Chondrocyte (in vitro differentiated cells): ENCODE measurements around the gene SRGAP1. TPM values are rescaled to one million over a fixed set of nuclear protein-coding genes. Genes with fewer than 3 reads are reported as not detected.

ENCODE experiments used
- DNase-seq: peaks from one replicate; pipeline ENCODE4 v3.0.0; 2021; ENCODE audit warnings: mixed read lengths, low spot score
- H3K27ac Mint-ChIP-seq: one replicate; pipeline ENCODE4 v1.8.0; 2021; ENCODE audit warnings: mild to moderate bottlenecking, moderate library complexity, mixed read lengths; ENCODE audit not compliant: unreplicated experiment
- H3K27me3 Mint-ChIP-seq: 2 replicates; pipeline ENCODE4 v1.8.0; 2021; ENCODE audit warnings: low read depth, mixed read lengths
- H3K36me3 Mint-ChIP-seq: 2 replicates; pipeline ENCODE4 v1.8.0; 2021; ENCODE audit warnings: low read depth, mixed read lengths
- H3K4me1 Mint-ChIP-seq: 2 replicates; pipeline ENCODE4 v1.8.0; 2021; ENCODE audit warnings: low read depth, mild to moderate bottlenecking, mixed read lengths
- H3K4me3 Mint-ChIP-seq: one replicate; pipeline ENCODE4 v1.8.0; 2021; ENCODE audit warnings: mild to moderate bottlenecking, moderate library complexity, mixed read lengths; ENCODE audit not compliant: unreplicated experiment
- H3K9me3 Mint-ChIP-seq: 2 replicates; pipeline ENCODE4 v1.8.0; 2021; ENCODE audit warnings: low read depth, mixed read lengths
- total RNA-seq: library from RNA; stranded (reverse); gene quantifications from 3 replicates; pipeline ENCODE4 v1.2.1, GENCODE V29; 2021
- TF ChIP-seq, protein P1 (sequence below): fragments of 200-600 bp; sonication (generic); IDR thresholded peaks from 2 replicates; pipeline ENCODE4 v1.5.0; 2021; ENCODE audit warnings: antibody characterized with exemption, mild to moderate bottlenecking, moderate library complexity

The SRGAP1 gene
- total RNA-seq, 1 donor from 2014 or later, result 13.2 TPM

- H3K36me3 Mint-ChIP-seq, result no peaks in the 10 kb centered on the region
- H3K27me3 Mint-ChIP-seq, result no peaks in the 10 kb centered on the region
- no peak overlapping the region for H3K27ac Mint-ChIP-seq
- DNase-seq, result no peak
- H3K4me1 Mint-ChIP-seq, result peaks cover 39% of the 10 kb centered on the region
- no peak overlapping the region for H3K4me3 Mint-ChIP-seq
- TF ChIP-seq, protein P1, sequence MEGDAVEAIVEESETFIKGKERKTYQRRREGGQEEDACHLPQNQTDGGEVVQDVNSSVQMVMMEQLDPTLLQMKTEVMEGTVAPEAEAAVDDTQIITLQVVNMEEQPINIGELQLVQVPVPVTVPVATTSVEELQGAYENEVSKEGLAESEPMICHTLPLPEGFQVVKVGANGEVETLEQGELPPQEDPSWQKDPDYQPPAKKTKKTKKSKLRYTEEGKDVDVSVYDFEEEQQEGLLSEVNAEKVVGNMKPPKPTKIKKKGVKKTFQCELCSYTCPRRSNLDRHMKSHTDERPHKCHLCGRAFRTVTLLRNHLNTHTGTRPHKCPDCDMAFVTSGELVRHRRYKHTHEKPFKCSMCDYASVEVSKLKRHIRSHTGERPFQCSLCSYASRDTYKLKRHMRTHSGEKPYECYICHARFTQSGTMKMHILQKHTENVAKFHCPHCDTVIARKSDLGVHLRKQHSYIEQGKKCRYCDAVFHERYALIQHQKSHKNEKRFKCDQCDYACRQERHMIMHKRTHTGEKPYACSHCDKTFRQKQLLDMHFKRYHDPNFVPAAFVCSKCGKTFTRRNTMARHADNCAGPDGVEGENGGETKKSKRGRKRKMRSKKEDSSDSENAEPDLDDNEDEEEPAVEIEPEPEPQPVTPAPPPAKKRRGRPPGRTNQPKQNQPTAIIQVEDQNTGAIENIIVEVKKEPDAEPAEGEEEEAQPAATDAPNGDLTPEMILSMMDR, result no peak
- no peaks in the 10 kb centered on the region for H3K9me3 Mint-ChIP-seq
These were observed 96.0 kb downstream of the SRGAP1 start for GRCh38 chr12:63940310-63941005.

DNA sequence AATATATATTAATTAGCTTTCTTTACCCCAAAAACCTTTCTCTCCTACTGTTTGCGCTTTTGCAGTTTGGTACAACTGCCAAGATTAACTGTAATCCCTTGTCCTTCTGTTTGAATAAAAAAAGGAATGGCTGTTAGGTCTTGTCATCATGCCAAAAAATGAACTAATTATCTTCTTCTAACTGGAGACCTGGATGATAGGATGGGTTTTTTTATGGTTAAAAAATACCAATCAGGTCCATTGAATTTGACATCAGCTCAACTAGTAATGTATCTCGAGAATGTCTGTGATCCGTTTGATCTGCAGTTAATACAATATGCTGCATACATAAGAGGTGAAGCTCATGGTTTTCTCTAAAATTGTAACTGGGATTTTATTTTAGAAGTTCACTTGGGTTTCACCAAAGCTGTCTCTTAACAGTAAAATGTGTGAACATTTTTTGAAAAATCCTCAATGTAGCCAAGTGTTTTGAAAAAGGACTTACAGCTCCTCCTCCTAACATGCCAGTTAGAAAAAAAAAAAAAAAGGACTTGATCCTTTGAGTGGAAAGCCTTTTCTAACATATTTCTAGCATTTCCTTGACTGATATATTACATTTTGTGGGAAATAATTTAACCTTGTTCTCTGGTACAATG lies 96.8 kb downstream of the SRGAP1 start:
- TF ChIP-seq, protein P1, result no peak
- Mint-ChIP-seq H3K36me3 (no peaks in the 10 kb centered on the region), H3K9me3 (no peaks in the 10 kb centered on the region), H3K4me1 (peaks cover 37% of the 10 kb centered on the region), H3K4me3 (no peak overlapping the region), H3K27me3 (no peaks in the 10 kb centered on the region), H3K27ac (no peak overlapping the region)
- no peak for DNase-seq

GRCh38 chr12:63941879-63942278 lies 97.4 kb downstream of the SRGAP1 start:
- TF ChIP-seq, protein P1, result no peak
- Mint-ChIP-seq H3K4me3 (no peak overlapping the region), H3K9me3 (no peaks in the 10 kb centered on the region), H3K27ac (no peak overlapping the region), H3K27me3 (no peaks in the 10 kb centered on the region), H3K4me1 (peaks cover 37% of the 10 kb centered on the region), H3K36me3 (no peaks in the 10 kb centered on the region)
- no peak for DNase-seq

GRCh38 chr12:63942464-63943241 lies 98.2 kb downstream of the SRGAP1 start:
- DNase-seq, result no peak
- H3K4me1 Mint-ChIP-seq, result peaks cover 35% of the 10 kb centered on the region
- H3K4me3 Mint-ChIP-seq, result no peak overlapping the region

More at GRCh38 chr12:63942464-63943241, 98.2 kb downstream of the SRGAP1 start:
- Mint-ChIP-seq H3K27ac (no peak overlapping the region), H3K36me3 (no peaks in the 10 kb centered on the region), H3K9me3 (no peaks in the 10 kb centered on the region), H3K27me3 (no peaks in the 10 kb centered on the region)
- TF ChIP-seq, protein P1, result no peak
